SK-N-SH (cell line): ENCODE measurements around the gene ASIP. TPM values are rescaled to one million over a fixed set of nuclear protein-coding genes. Genes with fewer than 3 reads are reported as not detected.

Experiments used
- CHD2 ChIP-seq: fragments of 150-350 bp; IDR thresholded peaks from 2 replicates; pipeline ENCODE4 v1.6.1; 2018; ENCODE audit warnings: low read length; ENCODE audit not compliant: partially characterized antibody
- ELF1 ChIP-seq: IDR thresholded peaks from 2 replicates; pipeline ENCODE4 v1.4.0; 2012
- EZH2phosphoT487 ChIP-seq: fragments of 200-600 bp; sonication (generic); IDR thresholded peaks from 2 replicates; pipeline ENCODE4 v1.6.1; 2017; ENCODE audit warnings: low read depth, mixed run types, mild to moderate bottlenecking, antibody characterized with exemption, moderate library complexity, borderline replicate concordance
- FOSL2 ChIP-seq: IDR thresholded peaks from 2 replicates; pipeline ENCODE4 v1.4.0; 2012; ENCODE audit warnings: low read depth, mild to moderate bottlenecking, moderate library complexity, borderline replicate concordance
- FOXJ3 ChIP-seq: sonication (generic); formaldehyde crosslinking; IDR thresholded peaks from 2 replicates; pipeline ENCODE4 v1.5.1; 2020; ENCODE audit warnings: mild to moderate bottlenecking, missing genetic modification reagents
- GABPA ChIP-seq: IDR thresholded peaks from 2 replicates; pipeline ENCODE4 v1.4.0; 2012; ENCODE audit warnings: low read depth, mild to moderate bottlenecking
- MEF2A ChIP-seq: IDR thresholded peaks from 2 replicates; pipeline ENCODE4 v1.4.0; 2012; ENCODE audit warnings: low read depth, borderline replicate concordance
- MXI1 ChIP-seq: IDR thresholded peaks from 2 replicates; pipeline ENCODE4 v1.6.1; 2012; ENCODE audit warnings: mild to moderate bottlenecking, low read depth, low read length, improper control_type of control experiment
- NFIC ChIP-seq: IDR thresholded peaks from 2 replicates; pipeline ENCODE4 v1.4.0; 2012; ENCODE audit warnings: borderline replicate concordance
- NRF1 ChIP-seq: IDR thresholded peaks from 2 replicates; pipeline ENCODE4 v1.6.1; 2012; ENCODE audit warnings: low read depth, mild to moderate bottlenecking, low read length
- RAD21 ChIP-seq: IDR thresholded peaks from 2 replicates; pipeline ENCODE4 v1.6.1; 2012; ENCODE audit warnings: mild to moderate bottlenecking, low read length
- RCOR1 ChIP-seq: fragments of 150-350 bp; IDR thresholded peaks from 2 replicates; pipeline ENCODE4 v1.6.1; 2017; ENCODE audit warnings: antibody characterized with exemption, low read length
- RFX5 ChIP-seq: IDR thresholded peaks from 2 replicates; pipeline ENCODE4 v1.6.1; 2012; ENCODE audit warnings: mild to moderate bottlenecking, improper control_type of control experiment, low read length
- RXRA ChIP-seq: IDR thresholded peaks from 2 replicates; pipeline ENCODE4 v1.4.0; 2012; ENCODE audit warnings: low read depth, mild to moderate bottlenecking, borderline replicate concordance
- SMC3 ChIP-seq: IDR thresholded peaks from 2 replicates; pipeline ENCODE4 v1.6.1; 2012; ENCODE audit warnings: low read depth, low read length, improper control_type of control experiment
- TAF1 ChIP-seq: IDR thresholded peaks from 2 replicates; pipeline ENCODE4 v1.6.1; 2012; ENCODE audit warnings: low read depth, mild to moderate bottlenecking, low read length, moderate library complexity, borderline replicate concordance
- polyA plus RNA-seq, 3 experiments: library from polyadenylated mRNA; depleted of rRNA; stranded (reverse); fragments of >200 nt; gene quantifications; 2 replicates each; pipeline ENCODE4 v1.2.3, GENCODE V29; 2012
- TF ChIP-seq, protein P1 (sequence below): IDR thresholded peaks from 2 replicates; pipeline ENCODE4; 2012
- TF ChIP-seq, protein P2 (sequence below): IDR thresholded peaks from 2 replicates; pipeline ENCODE4 v1.4.0; 2012; ENCODE audit warnings: low read depth, borderline replicate concordance
- TF ChIP-seq, protein P3 (sequence below): IDR thresholded peaks from 2 replicates; pipeline ENCODE4 v1.4.0; 2012; ENCODE audit warnings: low read depth, borderline replicate concordance
- TF ChIP-seq, protein P4 (sequence below): IDR thresholded peaks from 2 replicates; pipeline ENCODE4 v1.6.1; 2012; ENCODE audit warnings: mild to moderate bottlenecking, low read depth, low read length, moderate library complexity

Gene ASIP
- polyA plus RNA-seq, 1 of the 3 experiments (the other 2 are of a cell fraction) = 0.15 TPM

DNA sequence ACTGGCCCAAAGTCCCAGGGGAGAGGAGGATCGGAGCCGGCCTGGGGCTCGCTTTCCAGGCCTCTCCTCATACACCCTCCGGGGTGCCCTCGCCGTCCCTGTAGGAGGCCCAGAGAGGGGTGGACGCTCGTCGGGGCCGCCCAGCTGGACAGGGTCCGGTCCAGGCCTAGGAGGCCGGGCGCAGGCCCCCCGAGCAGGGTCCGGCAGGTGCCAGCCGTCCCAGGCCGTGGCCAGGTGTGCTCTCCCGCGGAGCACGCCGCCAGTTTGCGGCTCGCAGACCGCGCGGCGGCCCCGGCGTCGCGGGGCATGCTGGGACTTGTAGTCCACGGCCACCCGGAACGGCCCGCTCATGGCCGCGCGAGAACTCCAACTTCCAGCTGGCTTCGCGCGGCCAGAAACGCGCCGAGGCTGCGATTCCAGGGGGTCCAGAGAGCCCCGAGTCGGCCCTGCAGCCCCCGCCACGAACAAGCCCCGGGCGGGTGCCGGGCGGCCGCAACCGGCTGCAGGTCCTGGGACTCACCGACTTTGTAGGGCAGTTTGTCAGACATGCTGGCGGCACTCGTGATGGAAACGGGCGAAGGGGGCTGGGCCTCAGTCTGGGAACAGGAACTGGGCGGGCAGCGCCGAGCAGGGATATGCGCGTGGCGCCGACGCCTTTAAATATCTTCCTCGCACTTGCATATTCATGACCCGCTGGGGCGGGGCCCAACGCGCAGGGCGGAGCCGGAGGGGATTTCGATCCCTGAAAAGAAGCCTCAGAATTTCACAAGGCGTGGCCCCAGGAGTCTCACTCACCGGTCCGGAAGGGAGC, 61.7 kb downstream of the ASIP start, which contains the start of gene AHCY (continued):
- TF ChIP-seq, protein P1, sequence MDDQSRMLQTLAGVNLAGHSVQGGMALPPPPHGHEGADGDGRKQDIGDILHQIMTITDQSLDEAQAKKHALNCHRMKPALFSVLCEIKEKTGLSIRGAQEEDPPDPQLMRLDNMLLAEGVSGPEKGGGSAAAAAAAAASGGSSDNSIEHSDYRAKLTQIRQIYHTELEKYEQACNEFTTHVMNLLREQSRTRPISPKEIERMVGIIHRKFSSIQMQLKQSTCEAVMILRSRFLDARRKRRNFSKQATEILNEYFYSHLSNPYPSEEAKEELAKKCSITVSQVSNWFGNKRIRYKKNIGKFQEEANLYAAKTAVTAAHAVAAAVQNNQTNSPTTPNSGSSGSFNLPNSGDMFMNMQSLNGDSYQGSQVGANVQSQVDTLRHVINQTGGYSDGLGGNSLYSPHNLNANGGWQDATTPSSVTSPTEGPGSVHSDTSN = no peak
- no peak for TF ChIP-seq RFX5
- TF ChIP-seq CHD2 = peak; percentile 91
- TF ChIP-seq, protein P2, sequence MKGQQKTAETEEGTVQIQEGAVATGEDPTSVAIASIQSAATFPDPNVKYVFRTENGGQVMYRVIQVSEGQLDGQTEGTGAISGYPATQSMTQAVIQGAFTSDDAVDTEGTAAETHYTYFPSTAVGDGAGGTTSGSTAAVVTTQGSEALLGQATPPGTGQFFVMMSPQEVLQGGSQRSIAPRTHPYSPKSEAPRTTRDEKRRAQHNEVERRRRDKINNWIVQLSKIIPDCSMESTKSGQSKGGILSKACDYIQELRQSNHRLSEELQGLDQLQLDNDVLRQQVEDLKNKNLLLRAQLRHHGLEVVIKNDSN = no peak
- TF ChIP-seq, protein P3, sequence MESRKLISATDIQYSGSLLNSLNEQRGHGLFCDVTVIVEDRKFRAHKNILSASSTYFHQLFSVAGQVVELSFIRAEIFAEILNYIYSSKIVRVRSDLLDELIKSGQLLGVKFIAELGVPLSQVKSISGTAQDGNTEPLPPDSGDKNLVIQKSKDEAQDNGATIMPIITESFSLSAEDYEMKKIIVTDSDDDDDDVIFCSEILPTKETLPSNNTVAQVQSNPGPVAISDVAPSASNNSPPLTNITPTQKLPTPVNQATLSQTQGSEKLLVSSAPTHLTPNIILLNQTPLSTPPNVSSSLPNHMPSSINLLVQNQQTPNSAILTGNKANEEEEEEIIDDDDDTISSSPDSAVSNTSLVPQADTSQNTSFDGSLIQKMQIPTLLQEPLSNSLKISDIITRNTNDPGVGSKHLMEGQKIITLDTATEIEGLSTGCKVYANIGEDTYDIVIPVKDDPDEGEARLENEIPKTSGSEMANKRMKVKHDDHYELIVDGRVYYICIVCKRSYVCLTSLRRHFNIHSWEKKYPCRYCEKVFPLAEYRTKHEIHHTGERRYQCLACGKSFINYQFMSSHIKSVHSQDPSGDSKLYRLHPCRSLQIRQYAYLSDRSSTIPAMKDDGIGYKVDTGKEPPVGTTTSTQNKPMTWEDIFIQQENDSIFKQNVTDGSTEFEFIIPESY = peak; percentile 91
- TF ChIP-seq NRF1 = peak; percentile 64
- TF ChIP-seq FOSL2 = no peak
- TF ChIP-seq RCOR1 = no peak
- no peak for TF ChIP-seq EZH2phosphoT487
- TF ChIP-seq FOXJ3 (CRISPR knock-in tag) = no peak
- TF ChIP-seq SMC3 = no peak
- TF ChIP-seq GABPA = no peak; the same call in none of the 2 replicates
- TF ChIP-seq ELF1 = peak; percentile 71
- TF ChIP-seq, protein P4, sequence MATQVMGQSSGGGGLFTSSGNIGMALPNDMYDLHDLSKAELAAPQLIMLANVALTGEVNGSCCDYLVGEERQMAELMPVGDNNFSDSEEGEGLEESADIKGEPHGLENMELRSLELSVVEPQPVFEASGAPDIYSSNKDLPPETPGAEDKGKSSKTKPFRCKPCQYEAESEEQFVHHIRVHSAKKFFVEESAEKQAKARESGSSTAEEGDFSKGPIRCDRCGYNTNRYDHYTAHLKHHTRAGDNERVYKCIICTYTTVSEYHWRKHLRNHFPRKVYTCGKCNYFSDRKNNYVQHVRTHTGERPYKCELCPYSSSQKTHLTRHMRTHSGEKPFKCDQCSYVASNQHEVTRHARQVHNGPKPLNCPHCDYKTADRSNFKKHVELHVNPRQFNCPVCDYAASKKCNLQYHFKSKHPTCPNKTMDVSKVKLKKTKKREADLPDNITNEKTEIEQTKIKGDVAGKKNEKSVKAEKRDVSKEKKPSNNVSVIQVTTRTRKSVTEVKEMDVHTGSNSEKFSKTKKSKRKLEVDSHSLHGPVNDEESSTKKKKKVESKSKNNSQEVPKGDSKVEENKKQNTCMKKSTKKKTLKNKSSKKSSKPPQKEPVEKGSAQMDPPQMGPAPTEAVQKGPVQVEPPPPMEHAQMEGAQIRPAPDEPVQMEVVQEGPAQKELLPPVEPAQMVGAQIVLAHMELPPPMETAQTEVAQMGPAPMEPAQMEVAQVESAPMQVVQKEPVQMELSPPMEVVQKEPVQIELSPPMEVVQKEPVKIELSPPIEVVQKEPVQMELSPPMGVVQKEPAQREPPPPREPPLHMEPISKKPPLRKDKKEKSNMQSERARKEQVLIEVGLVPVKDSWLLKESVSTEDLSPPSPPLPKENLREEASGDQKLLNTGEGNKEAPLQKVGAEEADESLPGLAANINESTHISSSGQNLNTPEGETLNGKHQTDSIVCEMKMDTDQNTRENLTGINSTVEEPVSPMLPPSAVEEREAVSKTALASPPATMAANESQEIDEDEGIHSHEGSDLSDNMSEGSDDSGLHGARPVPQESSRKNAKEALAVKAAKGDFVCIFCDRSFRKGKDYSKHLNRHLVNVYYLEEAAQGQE = 0 out of 2 replicates have a peak, but pooled peaks have one; percentile 51
- TF ChIP-seq NFIC = no peak
- TF ChIP-seq RAD21 = no peak
- peak; percentile 75 for TF ChIP-seq TAF1
- TF ChIP-seq MEF2A = peak; percentile 7; the same call in 1 of the 2 replicates
- no peak for TF ChIP-seq RXRA
- TF ChIP-seq MXI1 = peak; percentile 94
- TF ChIP-seq, all 33 proteins: peak for 13
